Endothelial cell of umbilical vein (primary cell): ENCODE data around the gene EXOC6B. TPM values are rescaled to one million over a fixed set of nuclear protein-coding genes. Genes with fewer than 3 reads are reported as not detected.

Experiments used
- BruUV-seq: library from RNA; stranded (reverse); fragments of 400-500 nt; replicated peaks from 2 replicates; lab custom pipeline; 2021; lab: Mats Ljungman, UMichigan
- CTCF ChIA-PET: fragments of 300-600, 350-600 bp; sonication (Branson Sonifier 250); formaldehyde crosslinking; loops from one replicate; lab custom pipeline; 2021; ENCODE audit warnings: antibody characterized with exemption, inconsistent platforms; lab: Charles Lee
- POLR2A ChIA-PET: fragments of 300-600, 350-600 bp; sonication (Branson Sonifier 250); formaldehyde crosslinking; loops from one replicate; lab custom pipeline; 2021; ENCODE audit warnings: antibody characterized with exemption, inconsistent platforms; lab: Charles Lee
- DNase-seq: peaks from one replicate; pipeline ENCODE4 v3.0.0-alpha.2; 2011; ENCODE audit warnings: low read depth, low spot score
- FAIRE-seq: peaks from 2 replicates; lab custom pipeline; 2011; peaks lifted over from hg19 to GRCh38; lab: Jason Lieb, UNC
- H2AFZ ChIP-seq: 2 replicates; pipeline ENCODE4 v1.6.0; 2012; ENCODE audit warnings: low read depth, low read length, control low read depth, inconsistent platforms
- H3K27ac ChIP-seq: 2 replicates; pipeline ENCODE4 v1.5.1; 2011; ENCODE audit warnings: low read depth, mild to moderate bottlenecking, control low read depth, low read length, moderate library complexity; ENCODE audit not compliant: insufficient read depth
- H3K27me3 ChIP-seq, 2 experiments: 2 replicates each; pipeline versions ENCODE4 v1.6.0 to v1.6.1; 2011; ENCODE audit warnings: low read length in 2 of 2, mixed read lengths in 1 of 2; ENCODE audit not compliant: control insufficient read depth in 2 of 2, insufficient read depth in 2 of 2
- H3K36me3 ChIP-seq, 2 experiments: 2 replicates in 1 of 2; 3 replicates in 1 of 2; pipeline ENCODE4 v1.5.1; 2011; ENCODE audit warnings: low read length in 2 of 2, mild to moderate bottlenecking in 1 of 2, moderate library complexity in 1 of 2; ENCODE audit not compliant: control insufficient read depth in 2 of 2, insufficient read depth in 2 of 2; ENCODE audit errors: extremely low read depth in 1 of 2
- H3K4me1 ChIP-seq: 3 replicates; pipeline ENCODE4 v1.5.1; 2011; ENCODE audit warnings: mild to moderate bottlenecking, low read length; ENCODE audit not compliant: control insufficient read depth, insufficient read depth; ENCODE audit errors: extremely low read depth
- H3K4me2 ChIP-seq: 2 replicates; pipeline ENCODE4 v1.6.1; 2011; ENCODE audit warnings: low read length, control low read depth, mixed read lengths; ENCODE audit not compliant: insufficient read depth
- H3K4me3 ChIP-seq, 3 experiments: fragments of 200-600 bp in 1 of 3; sonication (generic), shearing (Covaris generic) in 1 of 3; replicated peaks in 1 of 3; 2 replicates each; pipeline ENCODE4 v1.5.1; 2011 to 2016; ENCODE audit warnings: control low read depth in 3 of 3, low read length in 3 of 3, mild to moderate bottlenecking in 2 of 3, inconsistent platforms in 1 of 3, low read depth in 1 of 3, moderate library complexity in 1 of 3; ENCODE audit not compliant: insufficient read depth in 1 of 3
- H3K79me2 ChIP-seq: 2 replicates; pipeline ENCODE4 v1.6.0; 2012; ENCODE audit warnings: low read length, inconsistent platforms; ENCODE audit not compliant: control insufficient read depth, insufficient read depth
- H3K9ac ChIP-seq: replicated peaks from 2 replicates; pipeline ENCODE3; 2011; ENCODE audit warnings: low read length, control low read depth; ENCODE audit not compliant: insufficient read depth; ENCODE audit errors: extremely low read depth
- H3K9me1 ChIP-seq: replicated peaks from 3 replicates; pipeline ENCODE4 v1.6.0; 2011; ENCODE audit warnings: mild to moderate bottlenecking, low read length; ENCODE audit not compliant: control insufficient read depth, insufficient read depth; ENCODE audit errors: extremely low read depth
- H3K9me3 ChIP-seq: replicated peaks from 2 replicates; pipeline ENCODE4 v1.5.1; 2012; ENCODE audit warnings: low read length, inconsistent platforms; ENCODE audit not compliant: control insufficient read depth, insufficient read depth
- H4K20me1 ChIP-seq: replicated peaks from 2 replicates; pipeline ENCODE3; 2011; ENCODE audit warnings: mild to moderate bottlenecking, low read length; ENCODE audit not compliant: control insufficient read depth, insufficient read depth; ENCODE audit errors: extremely low read depth
- CTCF ChIP-seq, 2 donors: IDR thresholded peaks; 1 replicate in 1 of 2; 2 replicates in 1 of 2; pipeline ENCODE4 v1.5.1; 2011; ENCODE audit warnings: low read length in 2 of 2, mild to moderate bottlenecking in 2 of 2, moderate library complexity in 2 of 2, control low read depth in 1 of 2, inconsistent platforms in 1 of 2, low read depth in 1 of 2; ENCODE audit not compliant: insufficient read depth in 1 of 2; ENCODE audit errors: extremely low read depth in 1 of 2
- EZH2 ChIP-seq: IDR thresholded peaks from 2 replicates; pipeline ENCODE4 v1.6.1; 2012; ENCODE audit warnings: borderline replicate concordance, low read depth, mild to moderate bottlenecking, moderate library complexity, low read length, inconsistent platforms; ENCODE audit not compliant: severe bottlenecking
- JUN ChIP-seq: IDR thresholded peaks from 2 replicates; pipeline ENCODE4 v1.6.1; 2011; ENCODE audit warnings: borderline replicate concordance, low read depth; ENCODE audit not compliant: insufficient read length, insufficient read depth
- MYC ChIP-seq: IDR thresholded peaks from one replicate; pipeline ENCODE4 v1.6.1; 2011; ENCODE audit warnings: mild to moderate bottlenecking, low read depth, low read length
- POLR2A ChIP-seq: IDR thresholded peaks from 2 replicates; pipeline ENCODE4 v1.6.1; 2012; ENCODE audit warnings: low read depth, mild to moderate bottlenecking, control low read depth, low read length
- dilution Hi-C: fragments of 300-500 bp; cut with MboI; formaldehyde crosslinking; loops from one replicate; pipeline ENCODE4 v1.15.0; 2019; ENCODE audit warnings: low sequenced_read_pairs; ENCODE audit not compliant: extremely low pct_ligation_motif_present
- intact Hi-C: fragments of 100-400 bp; cut with micrococcal nuclease; formaldehyde crosslinking; loops from one replicate; pipeline ENCODE4 v1.10.0; 2022
- polyA plus RNA-seq, 4 experiments: library from polyadenylated mRNA; depleted of rRNA in 3 of 4; stranded (reverse) in 3 of 4; unstranded in 1 of 4; fragments of >200 nt; gene quantifications; 2 replicates each; pipeline versions ENCODE4 v1.2.1 to v1.2.3, GENCODE V29; 2011 to 2012; ENCODE audit warnings: missing spikeins in 1 of 4
- total RNA-seq: library from RNA; stranded (reverse); gene quantifications from 2 replicates; pipeline ENCODE4 v1.2.3, GENCODE V29; 2021

The EXOC6B gene
- total and polyA plus RNA-seq, 2 donors (not counting 3 experiments of a cell fraction or from before 2014, with no cell fraction given), result 10.8 to 34.8 TPM

GRCh38 chr2:72156872-72157271, 669.0 kb downstream of the EXOC6B start:
- H3K27ac ChIP-seq, result no peak overlapping the region

More at GRCh38 chr2:72156872-72157271, 669.0 kb downstream of the EXOC6B start:
- DNase-seq (no peak), FAIRE-seq (no peak)
- TF ChIP-seq MYC (no peak), EZH2 (no peak), JUN (no peak), CTCF (IDR thresholded peaks at IDR 0.05; ENCODE audit: extremely low read depth in 1 of 2, insufficient read depth in 1 of 2, low read depth in 1 of 2, low read length in 2 of 2) (no peak), POLR2A (no peak)
- H3K9ac ChIP-seq, result no peak overlapping the region
- BruUV-seq, result no TSS peak
- no peak overlapping the region for H2AFZ ChIP-seq
- H3K9me3 ChIP-seq, result no peaks in the 10 kb centered on the region
- intact Hi-C loops, result no loop called here
- no peak overlapping the region for H3K4me3 ChIP-seq
- no peaks in the 10 kb centered on the region for H3K4me1 ChIP-seq
- ChIA-PET POLR2A (no interaction called here), CTCF (interaction anchor here (1.2 to 2.2 kb wide), 2 partner anchors 355 to 423 kb away, joined by 4 to 20 read pairs; no protein-coding TSS in a partner anchor)
- H3K79me2 ChIP-seq, result no peaks in the 10 kb centered on the region
- no peak overlapping the region for H3K4me2 ChIP-seq
- no peaks in the 10 kb centered on the region for H3K9me1 ChIP-seq
- peaks cover 21 to 25% of the 10 kb centered on the region in 2 experiments for H3K27me3 ChIP-seq
- no peaks in the 10 kb centered on the region for H4K20me1 ChIP-seq
- H3K36me3 ChIP-seq, result no peaks in the 10 kb centered on the region
- dilution Hi-C loops, result no loop called here
